Measurements from ENCODE around the gene A4GALT. TPM values are rescaled to one million over a fixed set of nuclear protein-coding genes. Genes with fewer than 3 reads are reported as not detected.
"Not testable (repeated sequence)": the region's sequence is repeated elsewhere in the genome, so short reads cannot be mapped to it uniquely, and the experiment has no call there.

A4GALT gene
- total and polyA plus RNA-seq, 2 donors (not counting 1 experiment from before 2014, with no cell fraction given) = 0.09 to 6.1 TPM

- H3K9ac ChIP-seq (ENCODE audit: low read length) = no peak overlapping the region
- intact Hi-C loops (cut with micrococcal nuclease) = no loop called here
- ATAC-seq (ENCODE audit: low read depth) = no peak
- no peak overlapping the region for H2AFZ ChIP-seq (ENCODE audit: insufficient read depth, low read depth, low read length, poor library complexity, severe bottlenecking)
- ChIA-PET POLR2A (no interaction called here), CTCF (no interaction called here)
- no peaks in the 10 kb centered on the region for H3K36me3 ChIP-seq (replicated peaks in 1 of 2; ENCODE audit: control extremely low read depth in 1 of 2, control insufficient read depth in 1 of 2, extremely low read depth in 1 of 2, insufficient read depth in 2 of 2, low read length in 1 of 2)
- H3K27ac ChIP-seq (ENCODE audit: low read length in 2 of 2) = no peak overlapping the region
- 88% methylated on average over 5 of the region's 9 CpGs for WGBS (ENCODE audit: insufficient coverage)
- Mint-ChIP-seq H3K4me3 (no peak overlapping the region), H3K27ac (no peak overlapping the region), H3K4me1 (peaks cover 2% of the 10 kb centered on the region), H3K27me3 (peaks cover 5% of the 10 kb centered on the region), H3K9me3 (ENCODE audit: insufficient read depth) (no peaks in the 10 kb centered on the region)
- no peaks in the 10 kb centered on the region for H3K79me2 ChIP-seq (ENCODE audit: control insufficient read depth, insufficient read depth, low read length)
- DNase-seq = no peak
- TF ChIP-seq CTCF (IDR thresholded peaks at IDR 0.05) (no peak), EZH2 (IDR thresholded peaks at IDR 0.05; ENCODE audit: borderline replicate concordance, insufficient read depth, low read depth, low read length, poor library complexity, severe bottlenecking) (no peak)
- no peak overlapping the region for H3K4me2 ChIP-seq (replicated peaks; ENCODE audit: low read depth, low read length, poor library complexity, severe bottlenecking)
- no peaks in the 10 kb centered on the region for H4K20me1 ChIP-seq (ENCODE audit: control insufficient read depth, insufficient read depth, low read length, poor library complexity, severe bottlenecking)
- H3K9me3 ChIP-seq (ENCODE audit: control extremely low read depth in 1 of 3, control insufficient read depth in 2 of 3, insufficient read depth in 1 of 3, low read length in 2 of 3) = no peaks in the 10 kb centered on the region
- H3K4me1 ChIP-seq (ENCODE audit: control insufficient read depth in 2 of 2, insufficient read depth in 2 of 2, low read length in 2 of 2) = no peaks in the 10 kb centered on the region
- H3K27me3 ChIP-seq (replicated peaks in 1 of 4; ENCODE audit: control extremely low read depth in 1 of 4, control insufficient read depth in 3 of 4, insufficient read depth in 4 of 4, low read length in 3 of 4) = no peaks in the 10 kb centered on the region
- no peak overlapping the region for H3K4me3 ChIP-seq (ENCODE audit: control extremely low read depth in 1 of 5, extremely low read depth in 1 of 5, insufficient read depth in 1 of 5, low read depth in 2 of 5, low read length in 4 of 5)
These were observed 22.9 kb upstream of the A4GALT start for GRCh38 chr22:42743501-42743991.

- Histone ChIP-seq H3K79me2 (ENCODE audit: control insufficient read depth, insufficient read depth, low read length) (no peaks in the 10 kb centered on the region), H3K27ac (ENCODE audit: low read length in 2 of 2) (no peak overlapping the region), H4K20me1 (ENCODE audit: control insufficient read depth, insufficient read depth, low read length, poor library complexity, severe bottlenecking) (no peaks in the 10 kb centered on the region), H3K4me3 (ENCODE audit: control extremely low read depth in 1 of 5, extremely low read depth in 1 of 5, insufficient read depth in 1 of 5, low read depth in 2 of 5, low read length in 4 of 5) (no peak overlapping the region), H3K4me1 (ENCODE audit: control insufficient read depth in 2 of 2, insufficient read depth in 2 of 2, low read length in 2 of 2) (no peaks in the 10 kb centered on the region), H3K36me3 (replicated peaks in 1 of 2; ENCODE audit: control extremely low read depth in 1 of 2, control insufficient read depth in 1 of 2, extremely low read depth in 1 of 2, insufficient read depth in 2 of 2, low read length in 1 of 2) (no peaks in the 10 kb centered on the region), H3K9me3 (ENCODE audit: control extremely low read depth in 1 of 3, control insufficient read depth in 2 of 3, insufficient read depth in 1 of 3, low read length in 2 of 3) (no peaks in the 10 kb centered on the region), H3K27me3 (replicated peaks in 1 of 4; ENCODE audit: control extremely low read depth in 1 of 4, control insufficient read depth in 3 of 4, insufficient read depth in 4 of 4, low read length in 3 of 4) (no peaks in the 10 kb centered on the region), H2AFZ (ENCODE audit: insufficient read depth, low read depth, low read length, poor library complexity, severe bottlenecking) (no peak overlapping the region), H3K9ac (ENCODE audit: low read length) (no peak overlapping the region), H3K4me2 (replicated peaks; ENCODE audit: low read depth, low read length, poor library complexity, severe bottlenecking) (no peak overlapping the region)
- TF ChIP-seq EZH2 (IDR thresholded peaks at IDR 0.05; ENCODE audit: borderline replicate concordance, insufficient read depth, low read depth, low read length, poor library complexity, severe bottlenecking) = no peak
- TF ChIP-seq CTCF (IDR thresholded peaks at IDR 0.05) = no peak
- peaks cover 2% of the 10 kb centered on the region for H3K4me1 Mint-ChIP-seq
- CTCF ChIA-PET = no interaction called here
- no peak overlapping the region for H3K4me3 Mint-ChIP-seq
- 91% methylated on average over 7 of the region's 8 CpGs for WGBS (ENCODE audit: insufficient coverage)
- POLR2A ChIA-PET = interaction anchor here (1.1 kb wide), 1 partner anchor 23 kb away, joined by 3 read pairs; no protein-coding TSS in a partner anchor
- H3K27ac Mint-ChIP-seq = no peak overlapping the region
- no peak for DNase-seq
- intact Hi-C loops (cut with micrococcal nuclease) = no loop called here
- no peaks in the 10 kb centered on the region for H3K9me3 Mint-ChIP-seq (ENCODE audit: insufficient read depth)
- H3K27me3 Mint-ChIP-seq = peaks cover 5% of the 10 kb centered on the region
- ATAC-seq (ENCODE audit: low read depth) = no peak
These were observed 22.3 kb upstream of the A4GALT start for GRCh38 chr22:42742940-42743339.

- H3K4me3 Mint-ChIP-seq; H3K9me3 ChIP-seq (ENCODE audit: control extremely low read depth in 1 of 3, control insufficient read depth in 2 of 3, insufficient read depth in 1 of 3, low read length in 2 of 3); H3K27me3 ChIP-seq (replicated peaks in 1 of 4; ENCODE audit: control extremely low read depth in 1 of 4, control insufficient read depth in 3 of 4, insufficient read depth in 4 of 4, low read length in 3 of 4); H3K4me1 ChIP-seq (ENCODE audit: control insufficient read depth in 2 of 2, insufficient read depth in 2 of 2, low read length in 2 of 2); intact Hi-C loops (cut with micrococcal nuclease); H3K9ac ChIP-seq (ENCODE audit: low read length); ATAC-seq (ENCODE audit: low read depth); H3K27me3 Mint-ChIP-seq; H3K36me3 ChIP-seq (replicated peaks in 1 of 2; ENCODE audit: control extremely low read depth in 1 of 2, control insufficient read depth in 1 of 2, extremely low read depth in 1 of 2, insufficient read depth in 2 of 2, low read length in 1 of 2); H3K27ac Mint-ChIP-seq; H3K27ac ChIP-seq (ENCODE audit: low read length in 2 of 2); H3K4me2 ChIP-seq (replicated peaks; ENCODE audit: low read depth, low read length, poor library complexity, severe bottlenecking); DNase-seq; H3K4me3 ChIP-seq (ENCODE audit: control extremely low read depth in 1 of 5, extremely low read depth in 1 of 5, insufficient read depth in 1 of 5, low read depth in 2 of 5, low read length in 4 of 5); H2AFZ ChIP-seq (ENCODE audit: insufficient read depth, low read depth, low read length, poor library complexity, severe bottlenecking); H3K9me3 Mint-ChIP-seq (ENCODE audit: insufficient read depth); H3K4me1 Mint-ChIP-seq; H3K79me2 ChIP-seq (ENCODE audit: control insufficient read depth, insufficient read depth, low read length); H4K20me1 ChIP-seq (ENCODE audit: control insufficient read depth, insufficient read depth, low read length, poor library complexity, severe bottlenecking): not testable (repeated sequence)
- ChIA-PET CTCF (interaction anchor here (0.9 kb wide), 1 partner anchor 84 kb away, joined by 3 read pairs; no protein-coding TSS in a partner anchor), POLR2A (interaction anchor here (0.6 kb wide), 1 partner anchor 177 kb away, joined by 3 read pairs; no protein-coding TSS in a partner anchor)
- 88% methylated on average over 5 of the region's 5 CpGs for WGBS (ENCODE audit: insufficient coverage)
These were observed 19.6 kb upstream of the A4GALT start for GRCh38 chr22:42740320-42740719.
